ENCODE results near the gene ARHGAP6. TPM values are rescaled to one million over a fixed set of nuclear protein-coding genes. Genes with fewer than 3 reads are reported as not detected.
A peak's percentile ranks its signal among the peaks of the same experiment; 100 is the strongest.

The ARHGAP6 gene
- total RNA-seq, 1 experiment from 2014 or later = 0.07 TPM

DNA sequence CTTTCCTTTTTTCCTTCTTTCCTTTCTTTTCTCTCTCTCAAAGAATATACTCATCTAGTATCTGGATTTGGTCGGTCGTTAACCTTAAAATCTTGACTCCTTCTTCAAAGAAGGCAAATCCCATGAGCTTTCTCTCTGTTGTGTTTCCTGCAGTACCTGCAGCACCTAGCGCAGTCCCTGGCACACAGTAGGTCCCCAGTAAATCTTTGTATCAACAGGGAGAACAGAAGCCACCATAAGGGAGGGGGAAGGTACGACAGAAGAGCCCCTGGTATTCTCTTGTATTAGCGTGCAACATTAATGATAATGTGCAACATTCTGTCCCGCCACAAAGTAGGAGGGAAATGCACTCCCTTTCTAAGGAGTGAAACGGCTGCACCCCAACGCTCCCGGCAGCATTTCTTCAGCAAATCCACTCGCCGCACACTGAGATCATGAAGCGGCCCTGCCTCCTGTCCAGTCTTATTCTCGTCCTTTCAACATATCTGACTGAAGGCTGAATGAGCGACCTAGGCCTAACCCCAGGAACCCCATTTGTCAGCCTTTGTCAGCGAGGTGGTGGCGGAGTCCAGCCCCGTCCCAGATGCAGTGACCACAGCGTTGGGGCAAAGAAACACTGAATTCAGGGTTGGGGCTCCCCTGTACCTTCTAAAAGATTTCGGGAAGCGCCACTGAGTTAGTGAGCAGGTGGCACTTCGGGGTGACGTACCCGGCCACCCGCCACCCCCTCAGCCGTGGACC lies 238.8 kb downstream of the ARHGAP6 start:
- H3K79me2 ChIP-seq (ENCODE audit: insufficient read depth, low read length) = no peaks in the 10 kb centered on the region
- H2BK15ac ChIP-seq (ENCODE audit: low read depth, low read length) = no peak overlapping the region
- no peak overlapping the region for H3K27ac ChIP-seq (ENCODE audit: insufficient read length, low read depth, low read length)
- no peak overlapping the region for H2AK5ac ChIP-seq (ENCODE audit: insufficient read length, low read length)
- peaks cover 34% of the 10 kb centered on the region for H3K27me3 Mint-ChIP-seq (ENCODE audit: low read depth)
- no peak for DNase-seq
- no peaks in the 10 kb centered on the region for H3K4me1 ChIP-seq (ENCODE audit: insufficient read depth, low read length)
- H2BK20ac ChIP-seq (ENCODE audit: low read depth, low read length, poor library complexity, severe bottlenecking) = no peak overlapping the region
- no peaks in the 10 kb centered on the region for H3K23me2 ChIP-seq (ENCODE audit: insufficient read length, low read depth, low read length, poor library complexity, severe bottlenecking)
- H3K9me3 Mint-ChIP-seq = peaks cover 49 to 57% of the 10 kb centered on the region in 2 experiments
- H2AFZ ChIP-seq (ENCODE audit: low read length) = no peak overlapping the region
- H3K4me2 ChIP-seq (ENCODE audit: insufficient read depth, insufficient read length, low read length) = peak overlapping the region; percentile 51
- H3K36me3 Mint-ChIP-seq (ENCODE audit: insufficient read depth in 1 of 3, low read depth in 3 of 3) = peaks cover 0 to 9% (median 6%) of the 10 kb centered on the region in 3 experiments; a peak in 4 of 7 replicates
- H2BK5ac ChIP-seq (ENCODE audit: insufficient read length, low read length) = no peak overlapping the region
- H4K8ac ChIP-seq (replicated peaks; ENCODE audit: insufficient read length, low read depth, low read length) = no peak overlapping the region
- no peaks in the 10 kb centered on the region for H3K4me1 Mint-ChIP-seq
- H3K18ac ChIP-seq (ENCODE audit: insufficient read length, low read depth, low read length) = no peak overlapping the region
- H3K27ac Mint-ChIP-seq = no peak overlapping the region
- H2BK12ac ChIP-seq (ENCODE audit: insufficient read length, low read depth, low read length) = no peak overlapping the region
- H3K14ac ChIP-seq (ENCODE audit: insufficient read depth, low read length) = no peak overlapping the region
- H3K4ac ChIP-seq (ENCODE audit: low read depth, low read length) = no peak overlapping the region
- H3T11ph ChIP-seq (ENCODE audit: low read length) = no peak overlapping the region
- H3K9me3 ChIP-seq (ENCODE audit: control insufficient read depth, low read depth, low read length) = peaks cover 10% of the 10 kb centered on the region
- H4K5ac ChIP-seq (ENCODE audit: insufficient read length, low read depth, low read length) = no peak overlapping the region
- peaks cover 10% of the 10 kb centered on the region; the same call in 1 of the 2 replicates for H3K27me3 ChIP-seq (ENCODE audit: insufficient read depth, low read length)
- peak overlapping the region; percentile 52 to 79 for H3K4me3 Mint-ChIP-seq
- H3K79me1 ChIP-seq (ENCODE audit: insufficient read depth, low read depth, low read length, poor library complexity, severe bottlenecking) = no peaks in the 10 kb centered on the region
- H4K20me1 ChIP-seq (ENCODE audit: control insufficient read depth, insufficient read depth, insufficient read length) = no peaks in the 10 kb centered on the region
- no peak overlapping the region for H2BK120ac ChIP-seq (ENCODE audit: low read depth, low read length, poor library complexity, severe bottlenecking)
- H3K9ac ChIP-seq (ENCODE audit: extremely low read depth, insufficient read length, low read length) = no peak overlapping the region
- no peak overlapping the region for H3K23ac ChIP-seq (ENCODE audit: insufficient read length, low read depth, low read length)
- H3K56ac ChIP-seq (ENCODE audit: insufficient read length, low read depth, low read length) = no peak overlapping the region
- no CpG with 5 or more reads among the region's 25 CpGs for WGBS (ENCODE audit: extremely low coverage, insufficient read length, low lambda C conversion rate)
- no peak overlapping the region for H4K91ac ChIP-seq (ENCODE audit: insufficient read length, low read depth, low read length)
- TF ChIP-seq, protein P1, sequence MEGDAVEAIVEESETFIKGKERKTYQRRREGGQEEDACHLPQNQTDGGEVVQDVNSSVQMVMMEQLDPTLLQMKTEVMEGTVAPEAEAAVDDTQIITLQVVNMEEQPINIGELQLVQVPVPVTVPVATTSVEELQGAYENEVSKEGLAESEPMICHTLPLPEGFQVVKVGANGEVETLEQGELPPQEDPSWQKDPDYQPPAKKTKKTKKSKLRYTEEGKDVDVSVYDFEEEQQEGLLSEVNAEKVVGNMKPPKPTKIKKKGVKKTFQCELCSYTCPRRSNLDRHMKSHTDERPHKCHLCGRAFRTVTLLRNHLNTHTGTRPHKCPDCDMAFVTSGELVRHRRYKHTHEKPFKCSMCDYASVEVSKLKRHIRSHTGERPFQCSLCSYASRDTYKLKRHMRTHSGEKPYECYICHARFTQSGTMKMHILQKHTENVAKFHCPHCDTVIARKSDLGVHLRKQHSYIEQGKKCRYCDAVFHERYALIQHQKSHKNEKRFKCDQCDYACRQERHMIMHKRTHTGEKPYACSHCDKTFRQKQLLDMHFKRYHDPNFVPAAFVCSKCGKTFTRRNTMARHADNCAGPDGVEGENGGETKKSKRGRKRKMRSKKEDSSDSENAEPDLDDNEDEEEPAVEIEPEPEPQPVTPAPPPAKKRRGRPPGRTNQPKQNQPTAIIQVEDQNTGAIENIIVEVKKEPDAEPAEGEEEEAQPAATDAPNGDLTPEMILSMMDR (conservative IDR thresholded peaks at IDR 0.05) = no peak

Measured in H9 (cell line).